SK-N-SH (cell line): ENCODE measurements around the gene SGTA. TPM values are rescaled to one million over a fixed set of nuclear protein-coding genes. Genes with fewer than 3 reads are reported as not detected.

ENCODE experiments used
- CTCF ChIA-PET: fragments of 300-600, 350-600 bp; formaldehyde crosslinking; extraction: SDS; loops from one replicate; lab custom pipeline; 2021; lab: Yijun Ruan, JAX
- POLR2A ChIA-PET: fragments of 350-600 bp; sonication (Branson Sonifier 250); formaldehyde crosslinking; extraction: SDS; loops from one replicate; lab custom pipeline; 2020; ENCODE audit warnings: antibody characterized with exemption, inconsistent platforms; lab: Yijun Ruan, JAX
- DNase-seq: peaks from one replicate; pipeline ENCODE4 v3.0.0; 2012
- H2AFZ ChIP-seq: fragments of 200-600 bp; sonication (generic); 2 replicates; pipeline ENCODE4 v1.8.1; 2016; ENCODE audit warnings: antibody characterized with exemption, mild to moderate bottlenecking, low read depth
- H3F3A ChIP-seq: fragments of 200-600 bp; sonication (generic); replicated peaks from 2 replicates; pipeline ENCODE3; 2016; ENCODE audit warnings: antibody characterized with exemption, mild to moderate bottlenecking; ENCODE audit not compliant: insufficient read depth
- H3K27ac ChIP-seq, 2 experiments: fragments of 200-500 bp in 1 of 2; fragments of 200-600 bp in 1 of 2; sonication (Bioruptor generic) in 1 of 2; sonication (generic), shearing (Covaris generic) in 1 of 2; 2 replicates each; pipeline versions ENCODE4 v1.5.1 to v1.6.1; 2014 to 2016; ENCODE audit warnings: low read depth in 2 of 2, inconsistent platforms in 1 of 2, low read length in 1 of 2, mild to moderate bottlenecking in 1 of 2, mixed read lengths in 1 of 2
- H3K27me3 ChIP-seq: fragments of 200-600 bp; sonication (generic), shearing (Covaris generic); 2 replicates; pipeline ENCODE4 v1.6.1; 2016; ENCODE audit warnings: mixed run types; ENCODE audit not compliant: insufficient read depth
- H3K36me3 ChIP-seq, 2 experiments: fragments of 200-500 bp in 1 of 2; fragments of 200-600 bp in 1 of 2; sonication (Bioruptor generic) in 1 of 2; sonication (generic) in 1 of 2; replicated peaks in 1 of 2; 2 replicates each; pipeline versions ENCODE3 to v1.5.1; 2014 to 2016; ENCODE audit warnings: low read length in 1 of 2, mild to moderate bottlenecking in 1 of 2; ENCODE audit not compliant: insufficient read depth in 2 of 2, control insufficient read depth in 1 of 2
- H3K4me1 ChIP-seq, 2 experiments: fragments of 200-500 bp in 1 of 2; fragments of 200-600 bp in 1 of 2; sonication (Bioruptor generic) in 1 of 2; sonication (generic), shearing (Covaris generic) in 1 of 2; 2 replicates each; pipeline versions ENCODE4 v1.5.1 to v1.6.1; 2014 to 2016; ENCODE audit warnings: low read depth in 1 of 2, low read length in 1 of 2, mixed run types in 1 of 2; ENCODE audit not compliant: insufficient read depth in 2 of 2, control insufficient read depth in 1 of 2
- H3K4me2 ChIP-seq: fragments of 200-600 bp; sonication (generic), shearing (Covaris generic); 2 replicates; pipeline ENCODE4 v1.6.1; 2017; ENCODE audit warnings: mixed run types
- H3K4me3 ChIP-seq, 2 experiments: fragments of 200-500 bp in 1 of 2; fragments of 200-600 bp in 1 of 2; sonication (Bioruptor generic) in 1 of 2; sonication (generic), shearing (Covaris generic) in 1 of 2; 2 replicates each; pipeline versions ENCODE4 v1.5.1 to v1.8.1; 2014 to 2016; ENCODE audit warnings: low read depth in 2 of 2, inconsistent platforms in 1 of 2, low read length in 1 of 2, mild to moderate bottlenecking in 1 of 2, mixed read lengths in 1 of 2, moderate library complexity in 1 of 2
- H3K79me2 ChIP-seq: fragments of 200-600 bp; sonication (generic); 2 replicates; pipeline ENCODE4 v1.8.1; 2017; ENCODE audit warnings: mild to moderate bottlenecking; ENCODE audit not compliant: insufficient read depth
- H3K9ac ChIP-seq: fragments of 200-600 bp; sonication (generic); 2 replicates; pipeline ENCODE4 v1.6.1; 2017; ENCODE audit warnings: mixed run types
- H3K9me2 ChIP-seq: fragments of 200-600 bp; sonication (generic); 2 replicates; pipeline ENCODE4 v1.6.1; 2017; ENCODE audit warnings: mixed run types
- H3K9me3 ChIP-seq: fragments of 200-600 bp; sonication (generic); 2 replicates; pipeline ENCODE4 v1.6.1; 2017; ENCODE audit warnings: mixed run types, mild to moderate bottlenecking, moderate library complexity
- H4K20me1 ChIP-seq: fragments of 200-600 bp; sonication (generic); 2 replicates; pipeline ENCODE4 v1.6.1; 2017; ENCODE audit warnings: mild to moderate bottlenecking, mixed run types; ENCODE audit not compliant: insufficient read depth
- CHD2 ChIP-seq: fragments of 150-350 bp; IDR thresholded peaks from 2 replicates; pipeline ENCODE4 v1.6.1; 2018; ENCODE audit warnings: low read length; ENCODE audit not compliant: partially characterized antibody
- CTCF ChIP-seq: fragments of 200-600 bp; sonication (generic); IDR thresholded peaks from 2 replicates; pipeline ENCODE4 v1.6.1; 2017; ENCODE audit warnings: antibody characterized with exemption, mild to moderate bottlenecking, moderate library complexity
- EP300 ChIP-seq, 2 experiments: IDR thresholded peaks; 2 replicates each; pipeline versions ENCODE4 v1.4.0 to v1.6.1; 2012; ENCODE audit warnings: borderline replicate concordance in 1 of 2, low read depth in 1 of 2, low read length in 1 of 2
- EZH2phosphoT487 ChIP-seq: fragments of 200-600 bp; sonication (generic); IDR thresholded peaks from 2 replicates; pipeline ENCODE4 v1.6.1; 2017; ENCODE audit warnings: low read depth, mixed run types, mild to moderate bottlenecking, antibody characterized with exemption, moderate library complexity, borderline replicate concordance
- GATA2 ChIP-seq: sonication (generic); formaldehyde crosslinking; IDR thresholded peaks from 2 replicates; pipeline ENCODE4 v1.5.0; 2020; ENCODE audit warnings: mild to moderate bottlenecking, missing genetic modification reagents
- IRF3 ChIP-seq: fragments of 150-350 bp; IDR thresholded peaks from 2 replicates; pipeline ENCODE4 v1.6.1; 2016; ENCODE audit warnings: mild to moderate bottlenecking, low read depth, low read length
- MEF2A ChIP-seq: IDR thresholded peaks from 2 replicates; pipeline ENCODE4 v1.4.0; 2012; ENCODE audit warnings: low read depth, borderline replicate concordance
- RAD21 ChIP-seq: IDR thresholded peaks from 2 replicates; pipeline ENCODE4 v1.6.1; 2012; ENCODE audit warnings: mild to moderate bottlenecking, low read length
- REST ChIP-seq: IDR thresholded peaks from 2 replicates; pipeline ENCODE4 v1.6.1; 2012; ENCODE audit warnings: mild to moderate bottlenecking, low read depth, low read length, moderate library complexity
- RFX5 ChIP-seq: IDR thresholded peaks from 2 replicates; pipeline ENCODE4 v1.6.1; 2012; ENCODE audit warnings: mild to moderate bottlenecking, improper control_type of control experiment, low read length
- SMC3 ChIP-seq: IDR thresholded peaks from 2 replicates; pipeline ENCODE4 v1.6.1; 2012; ENCODE audit warnings: low read depth, low read length, improper control_type of control experiment
- TCF12 ChIP-seq: IDR thresholded peaks from 2 replicates; pipeline ENCODE4 v1.4.0; 2012
- TEAD4 ChIP-seq: IDR thresholded peaks from 2 replicates; pipeline ENCODE4 v1.4.0; 2012; ENCODE audit warnings: mild to moderate bottlenecking, borderline replicate concordance; ENCODE audit not compliant: insufficient read depth
- USF1 ChIP-seq: IDR thresholded peaks from 2 replicates; pipeline ENCODE4 v1.4.0; 2012; ENCODE audit warnings: low read depth, borderline replicate concordance
- USF2 ChIP-seq: fragments of 150-350 bp; IDR thresholded peaks from 2 replicates; pipeline ENCODE4 v1.6.1; 2017; ENCODE audit warnings: antibody characterized with exemption, low read length, low read depth, borderline replicate concordance
- YY1 ChIP-seq: IDR thresholded peaks from 2 replicates; pipeline ENCODE4 v1.4.0; 2012; ENCODE audit warnings: low read depth, mild to moderate bottlenecking
- ZBTB33 ChIP-seq: IDR thresholded peaks from 2 replicates; pipeline ENCODE4 v1.4.0; 2012; ENCODE audit warnings: low read depth, borderline replicate concordance
- WGBS: methylation state at CpG from one replicate; pipeline ENCODE4 v1.1.6; 2017; ENCODE audit warnings: low lambda C conversion rate; 5-methylcytosine and 5-hydroxymethylcytosine counted together
- polyA plus RNA-seq, 3 experiments: library from polyadenylated mRNA; depleted of rRNA; stranded (reverse); fragments of >200 nt; gene quantifications; 2 replicates each; pipeline ENCODE4 v1.2.3, GENCODE V29; 2012

The SGTA gene
- polyA plus RNA-seq, 1 of the 3 experiments (the other 2 are of a cell fraction) = 78.4 TPM

- peaks cover 6 to 59% of the 10 kb centered on the region in 2 experiments for H3K36me3 ChIP-seq
- POLR2A ChIA-PET = no interaction called here
- WGBS = 96% methylated on average over 7 of the region's 7 CpGs
- no peak for DNase-seq
- H3K79me2 ChIP-seq = no peaks in the 10 kb centered on the region
- CTCF ChIA-PET = interaction anchor here (2.1 to 4.2 kb wide), 2 partner anchors 11 to 112 kb away, joined by 6 to 26 read pairs; no protein-coding TSS in a partner anchor
- H3K27me3 ChIP-seq = no peaks in the 10 kb centered on the region
- H3K4me1 ChIP-seq = no peaks in the 10 kb centered on the region
- H3K9me3 ChIP-seq = no peaks in the 10 kb centered on the region
- no peak overlapping the region for H2AFZ ChIP-seq
- no peak overlapping the region for H3K4me3 ChIP-seq
- H3K4me2 ChIP-seq = no peak overlapping the region
- no peaks in the 10 kb centered on the region for H4K20me1 ChIP-seq
- H3K27ac ChIP-seq = no peak overlapping the region
- no peaks in the 10 kb centered on the region for H3K9me2 ChIP-seq
- H3F3A ChIP-seq = no peaks in the 10 kb centered on the region
- no peak for TF ChIP-seq RAD21
- TF ChIP-seq, all 33 proteins: peak for 0
- no peak overlapping the region for H3K9ac ChIP-seq
Measured at GRCh38 chr19:2759965-2760364, 23.1 kb downstream of the SGTA start.

GRCh38 chr19:2759362-2759761 lies 23.7 kb downstream of the SGTA start:
- Histone ChIP-seq H3K27ac (no peak overlapping the region), H2AFZ (no peak overlapping the region), H3K9me2 (no peaks in the 10 kb centered on the region), H3F3A (no peaks in the 10 kb centered on the region), H3K9ac (no peak overlapping the region), H3K79me2 (no peaks in the 10 kb centered on the region), H4K20me1 (no peaks in the 10 kb centered on the region), H3K4me1 (no peaks in the 10 kb centered on the region), H3K9me3 (no peaks in the 10 kb centered on the region), H3K4me3 (no peak overlapping the region), H3K4me2 (no peak overlapping the region), H3K27me3 (no peaks in the 10 kb centered on the region), H3K36me3 (peaks cover 6 to 59% of the 10 kb centered on the region in 2 experiments)
- POLR2A ChIA-PET = no interaction called here
- CTCF ChIA-PET = interaction anchor here (2.1 to 4.2 kb wide), 2 partner anchors 10 to 111 kb away, joined by 6 to 26 read pairs; no protein-coding TSS in a partner anchor
- WGBS = 98% methylated on average over 17 of the region's 17 CpGs
- DNase-seq = no peak
- no peak for TF ChIP-seq RFX5
- no peak for TF ChIP-seq CTCF
- TF ChIP-seq TEAD4 = no peak
- no peak for TF ChIP-seq TCF12
- no peak for TF ChIP-seq GATA2 (CRISPR knock-in tag)
- no peak for TF ChIP-seq MEF2A
- TF ChIP-seq EP300 (IDR thresholded peaks at IDR 0.05; ENCODE audit: borderline replicate concordance in 1 of 2, low read depth in 1 of 2, low read length in 1 of 2) = no peak
- no peak for TF ChIP-seq USF1
- no peak for TF ChIP-seq USF2
- TF ChIP-seq REST = no peak
- no peak for TF ChIP-seq SMC3
- TF ChIP-seq YY1 = no peak
- TF ChIP-seq ZBTB33 = no peak
- TF ChIP-seq IRF3 = no peak
- no peak for TF ChIP-seq EZH2phosphoT487
- TF ChIP-seq CHD2 = no peak
